Occipital lobe (tissue), 1 donor: ENCODE measurements around the gene TMED9. TPM values are rescaled to one million over a fixed set of nuclear protein-coding genes. Genes with fewer than 3 reads are reported as not detected.

ENCODE experiments used
- total RNA-seq: library from RNA; depleted of rRNA; stranded (reverse); fragments of >200 nt; gene quantifications from one replicate; pipeline ENCODE4 v1.2.3, GENCODE V29; 2014

TMED9 gene
- total RNA-seq, 1 donor from 2014 or later = 24.6 TPM

Other genes starting within 250 kb of the TMED9 start
- gene LMAN2, start 240.5 kb upstream of the TMED9 start, total RNA-seq = 73.5 TPM
- 4.4 TPM for gene RGS14, start 234.3 kb upstream of the TMED9 start, total RNA-seq
- not detected for gene SLC34A1, start 207.8 kb upstream of the TMED9 start, total RNA-seq
- not detected for gene PFN3, start 191.5 kb upstream of the TMED9 start, total RNA-seq
- gene F12, start 182.6 kb upstream of the TMED9 start, total RNA-seq = 3.9 TPM
- gene GRK6, start 165.5 kb upstream of the TMED9 start, total RNA-seq = 14.0 TPM
- gene PRR7, start 145.4 kb upstream of the TMED9 start, total RNA-seq = 11.7 TPM
- 170 TPM for gene DBN1, start 118.6 kb upstream of the TMED9 start, total RNA-seq
- gene PDLIM7, start 94.6 kb upstream of the TMED9 start, total RNA-seq = 7.8 TPM
- 3.0 TPM for gene DOK3, start 82.4 kb upstream of the TMED9 start, total RNA-seq
- 63.5 TPM for gene DDX41, start 75.2 kb upstream of the TMED9 start, total RNA-seq
- gene FAM193B, start 37.6 kb upstream of the TMED9 start, total RNA-seq = 32.1 TPM
- 15.8 TPM for gene B4GALT7, start 7.9 kb downstream of the TMED9 start, total RNA-seq
- gene FAM153A, start 190.7 kb downstream of the TMED9 start, total RNA-seq = 2.8 TPM